NB4 (cell line): ENCODE data around the gene DNAJC1.

Source experiments
- DNase-seq: peaks from one replicate; pipeline ENCODE4 v3.0.0; 2010; ENCODE audit warnings: low read depth
- H3K4me3 ChIP-seq: one replicate; pipeline ENCODE4 v1.5.1; 2011; ENCODE audit warnings: mild to moderate bottlenecking, low read depth, low read length, moderate library complexity
- MYC ChIP-seq: IDR thresholded peaks from 2 replicates; pipeline ENCODE4 v1.6.1; 2011; ENCODE audit warnings: low read depth, low read length
- POLR2A ChIP-seq: IDR thresholded peaks from 2 replicates; pipeline ENCODE4 v1.6.1; 2011; ENCODE audit warnings: mild to moderate bottlenecking; ENCODE audit not compliant: insufficient read length; ENCODE audit errors: extremely low read depth
- TF ChIP-seq, protein P1 (sequence below): IDR thresholded peaks from 2 replicates; pipeline ENCODE4 v1.6.1; 2011; ENCODE audit warnings: low read depth, low read length
- TF ChIP-seq, protein P2 (sequence below): IDR thresholded peaks from one replicate; pipeline ENCODE4 v1.5.1; 2012; ENCODE audit warnings: low read depth, low read length

DNAJC1 gene

DNA sequence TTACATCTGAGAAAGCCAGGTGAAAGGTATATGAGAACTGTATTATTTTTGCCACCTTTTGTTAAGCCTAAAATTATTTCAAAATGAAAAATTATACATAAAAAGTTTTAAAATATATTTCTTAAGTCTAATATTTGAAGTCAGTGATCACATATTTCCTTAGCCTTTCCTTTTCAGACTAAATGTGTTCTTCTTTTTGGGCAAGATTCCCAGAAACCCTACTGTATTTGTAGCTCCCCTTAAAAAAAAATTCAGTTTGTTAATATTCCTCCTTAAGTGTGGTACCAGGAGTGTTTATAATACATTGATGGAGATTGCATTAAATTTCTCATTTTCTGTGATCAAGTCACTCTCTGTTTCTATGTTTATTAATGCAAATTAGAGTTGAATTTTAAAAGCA is 22.8 kb downstream of the DNAJC1 start:
- no peak for DNase-seq
- no peak overlapping the region for H3K4me3 ChIP-seq
- TF ChIP-seq, protein P1, sequence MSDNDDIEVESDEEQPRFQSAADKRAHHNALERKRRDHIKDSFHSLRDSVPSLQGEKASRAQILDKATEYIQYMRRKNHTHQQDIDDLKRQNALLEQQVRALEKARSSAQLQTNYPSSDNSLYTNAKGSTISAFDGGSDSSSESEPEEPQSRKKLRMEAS, result no peak
- no peak for TF ChIP-seq POLR2A

DNA sequence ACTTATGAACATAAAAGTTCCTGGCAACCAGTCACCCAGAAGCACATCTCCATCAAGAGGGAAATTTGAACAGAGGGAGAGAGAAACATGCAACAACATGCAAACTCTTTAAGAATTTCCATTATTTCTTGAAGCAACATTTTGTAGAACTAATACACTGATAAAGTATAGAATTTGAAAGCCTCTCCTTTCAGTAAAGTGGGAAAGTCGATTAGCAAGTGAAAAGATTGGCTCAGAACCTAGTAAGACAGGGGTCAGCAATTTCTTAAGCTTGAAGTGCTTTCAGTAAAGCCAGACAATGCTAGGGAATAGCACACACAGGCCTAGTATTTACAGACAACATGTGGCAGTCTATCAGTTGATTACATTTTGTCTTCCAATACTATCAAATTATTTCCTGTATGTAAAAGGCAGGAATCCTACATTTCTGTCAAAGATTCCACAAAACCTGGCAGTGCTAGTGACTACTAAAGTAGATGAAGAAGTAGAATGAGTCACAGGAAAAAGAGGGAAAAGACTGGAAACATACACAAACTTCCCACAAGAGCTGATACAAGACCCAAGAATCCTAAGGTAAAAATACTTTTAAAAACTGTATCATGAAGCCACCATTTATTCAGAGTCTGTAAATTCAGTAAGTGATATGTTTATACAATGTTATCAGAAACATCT is 25.2 kb downstream of the DNAJC1 start:
- no peak for TF ChIP-seq POLR2A
- no peak for TF ChIP-seq MYC
- TF ChIP-seq, protein P2, sequence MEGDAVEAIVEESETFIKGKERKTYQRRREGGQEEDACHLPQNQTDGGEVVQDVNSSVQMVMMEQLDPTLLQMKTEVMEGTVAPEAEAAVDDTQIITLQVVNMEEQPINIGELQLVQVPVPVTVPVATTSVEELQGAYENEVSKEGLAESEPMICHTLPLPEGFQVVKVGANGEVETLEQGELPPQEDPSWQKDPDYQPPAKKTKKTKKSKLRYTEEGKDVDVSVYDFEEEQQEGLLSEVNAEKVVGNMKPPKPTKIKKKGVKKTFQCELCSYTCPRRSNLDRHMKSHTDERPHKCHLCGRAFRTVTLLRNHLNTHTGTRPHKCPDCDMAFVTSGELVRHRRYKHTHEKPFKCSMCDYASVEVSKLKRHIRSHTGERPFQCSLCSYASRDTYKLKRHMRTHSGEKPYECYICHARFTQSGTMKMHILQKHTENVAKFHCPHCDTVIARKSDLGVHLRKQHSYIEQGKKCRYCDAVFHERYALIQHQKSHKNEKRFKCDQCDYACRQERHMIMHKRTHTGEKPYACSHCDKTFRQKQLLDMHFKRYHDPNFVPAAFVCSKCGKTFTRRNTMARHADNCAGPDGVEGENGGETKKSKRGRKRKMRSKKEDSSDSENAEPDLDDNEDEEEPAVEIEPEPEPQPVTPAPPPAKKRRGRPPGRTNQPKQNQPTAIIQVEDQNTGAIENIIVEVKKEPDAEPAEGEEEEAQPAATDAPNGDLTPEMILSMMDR, result no peak
- TF ChIP-seq, protein P1, result no peak
- no peak for DNase-seq
- H3K4me3 ChIP-seq, result no peak overlapping the region

DNA sequence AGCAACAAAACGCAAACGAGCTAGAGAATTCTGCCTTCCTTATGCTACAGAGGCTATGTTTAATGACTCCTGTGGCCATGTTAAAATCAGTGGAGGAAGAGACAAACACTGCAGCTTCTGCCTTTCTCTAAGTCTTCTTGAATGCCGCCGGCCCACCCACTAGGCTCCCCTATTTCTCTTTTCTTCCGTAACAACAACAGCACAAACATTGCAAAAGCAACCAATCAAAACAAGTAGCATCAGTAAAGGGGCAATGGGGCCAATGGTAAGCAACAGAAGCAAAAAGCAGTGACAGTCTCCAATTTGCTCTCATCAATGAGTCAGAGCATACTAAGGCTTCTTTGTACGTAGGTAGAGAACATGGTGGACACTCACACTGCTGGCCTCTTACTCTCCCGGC is 26.8 kb downstream of the DNAJC1 start:
- DNase-seq, result no peak
- TF ChIP-seq, protein P2, result no peak
- TF ChIP-seq, protein P1, result no peak
- TF ChIP-seq MYC, result no peak
- TF ChIP-seq POLR2A, result no peak
- H3K4me3 ChIP-seq, result no peak overlapping the region

DNA sequence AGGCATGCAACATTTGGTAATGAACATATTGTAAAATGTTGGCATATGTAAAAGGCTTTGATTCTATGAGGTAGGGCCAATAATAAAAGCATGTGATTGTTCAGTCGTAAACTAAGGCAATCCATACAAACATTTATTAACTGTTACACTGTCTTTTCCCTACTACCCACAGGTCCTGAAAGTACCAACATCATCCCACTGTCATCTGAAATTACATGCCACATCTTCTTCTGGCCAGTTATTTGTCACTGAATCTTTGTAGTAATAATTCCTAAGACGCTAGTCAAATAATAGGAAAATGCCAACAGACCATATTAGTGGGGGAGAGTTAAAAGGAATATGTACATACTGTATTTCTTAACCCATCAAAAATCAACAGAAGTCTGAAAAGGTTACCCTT is 27.2 kb downstream of the DNAJC1 start:
- H3K4me3 ChIP-seq, result no peak overlapping the region
- DNase-seq, result no peak
- TF ChIP-seq, protein P1, result no peak
- TF ChIP-seq POLR2A (no peak), MYC (no peak)
- TF ChIP-seq, protein P2, result no peak

DNA sequence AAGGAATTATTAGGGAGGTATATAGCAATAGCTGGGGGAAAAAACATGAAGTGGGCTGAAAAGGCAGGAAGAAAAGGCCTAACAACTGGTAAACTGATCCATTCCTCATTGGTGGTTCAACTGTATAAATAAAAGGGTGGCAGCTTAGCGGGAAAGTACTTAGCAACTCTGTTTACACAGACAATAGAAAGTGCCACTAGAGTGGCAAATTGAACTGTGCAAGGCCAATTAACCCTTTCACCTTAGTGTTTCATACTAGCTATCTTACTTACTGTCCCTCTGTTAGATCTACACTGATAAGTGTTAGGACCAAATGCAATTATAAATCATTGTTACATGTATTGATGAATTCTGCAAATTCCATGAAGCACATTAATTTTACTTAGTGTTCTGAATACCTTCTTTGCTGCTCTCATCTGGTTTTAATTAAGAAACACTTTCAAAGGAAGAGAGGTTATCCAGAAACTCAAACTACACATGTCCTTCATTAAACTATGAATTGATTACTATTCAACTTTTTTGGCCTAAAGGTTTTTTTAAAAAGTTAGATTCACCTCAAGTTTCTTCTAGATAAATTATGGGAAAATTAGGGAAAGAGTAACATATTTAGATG is 28.0 kb downstream of the DNAJC1 start:
- TF ChIP-seq, protein P1, result no peak
- TF ChIP-seq MYC (no peak), POLR2A (no peak)
- TF ChIP-seq, protein P2, result no peak
- no peak for DNase-seq
- H3K4me3 ChIP-seq, result no peak overlapping the region

DNA sequence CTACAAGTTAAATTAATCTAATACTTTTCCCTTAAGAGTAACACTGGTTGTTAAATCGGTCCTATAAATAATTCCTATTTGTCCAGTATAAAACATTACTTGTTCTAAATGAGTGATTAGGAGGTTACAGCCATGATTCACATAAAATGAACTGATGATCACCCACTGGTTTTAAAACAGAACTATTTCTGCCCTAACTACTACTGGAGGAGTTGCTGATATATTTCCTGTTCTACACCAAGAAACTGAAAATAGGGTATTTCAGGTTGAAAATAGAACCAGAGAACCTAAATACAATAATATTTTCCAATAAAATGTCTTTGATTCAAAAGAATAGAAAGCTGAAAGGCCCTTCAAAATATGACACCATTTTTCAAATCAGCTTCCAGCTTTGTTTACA is 30.9 kb downstream of the DNAJC1 start:
- DNase-seq, result no peak
- TF ChIP-seq, protein P1, result no peak
- no peak for TF ChIP-seq POLR2A
- no peak for TF ChIP-seq MYC
- TF ChIP-seq, protein P2, result no peak
- no peak overlapping the region for H3K4me3 ChIP-seq
